ENCODE data around the gene DENND1A.

GRCh38 chr9:123695386-123695785, 234.5 kb downstream of the DENND1A start:
- TF ChIP-seq, protein P1, sequence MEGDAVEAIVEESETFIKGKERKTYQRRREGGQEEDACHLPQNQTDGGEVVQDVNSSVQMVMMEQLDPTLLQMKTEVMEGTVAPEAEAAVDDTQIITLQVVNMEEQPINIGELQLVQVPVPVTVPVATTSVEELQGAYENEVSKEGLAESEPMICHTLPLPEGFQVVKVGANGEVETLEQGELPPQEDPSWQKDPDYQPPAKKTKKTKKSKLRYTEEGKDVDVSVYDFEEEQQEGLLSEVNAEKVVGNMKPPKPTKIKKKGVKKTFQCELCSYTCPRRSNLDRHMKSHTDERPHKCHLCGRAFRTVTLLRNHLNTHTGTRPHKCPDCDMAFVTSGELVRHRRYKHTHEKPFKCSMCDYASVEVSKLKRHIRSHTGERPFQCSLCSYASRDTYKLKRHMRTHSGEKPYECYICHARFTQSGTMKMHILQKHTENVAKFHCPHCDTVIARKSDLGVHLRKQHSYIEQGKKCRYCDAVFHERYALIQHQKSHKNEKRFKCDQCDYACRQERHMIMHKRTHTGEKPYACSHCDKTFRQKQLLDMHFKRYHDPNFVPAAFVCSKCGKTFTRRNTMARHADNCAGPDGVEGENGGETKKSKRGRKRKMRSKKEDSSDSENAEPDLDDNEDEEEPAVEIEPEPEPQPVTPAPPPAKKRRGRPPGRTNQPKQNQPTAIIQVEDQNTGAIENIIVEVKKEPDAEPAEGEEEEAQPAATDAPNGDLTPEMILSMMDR (IDR thresholded peaks at IDR 0.05), result no peak
- no peak for TF ChIP-seq POLR2A (IDR thresholded peaks at IDR 0.05)

Data from heart left ventricle (tissue), 13 donors.